ENCODE results near the gene LEUTX.
A peak's percentile ranks its signal among the peaks of the same experiment; 100 is the strongest.

LEUTX gene

GRCh38 chr19:39820696-39821095 is 42.0 kb downstream of the LEUTX start:
- Histone ChIP-seq H3K27ac (no peak overlapping the region), H3K4me3 (no peak overlapping the region)
- TF ChIP-seq CTCF (IDR thresholded peaks at IDR 0.05): no peak
- no peak for DNase-seq (ENCODE audit: low spot score)

GRCh38 chr19:39823686-39824085 is 45.0 kb downstream of the LEUTX start:
- Histone ChIP-seq H3K4me3 (peak overlapping the region; percentile 86), H3K27ac (no peak overlapping the region)
- no peak for DNase-seq (ENCODE audit: low spot score)
- no peak for TF ChIP-seq CTCF (IDR thresholded peaks at IDR 0.05)

- Histone ChIP-seq H3K27ac (peak overlapping the region; percentile 21 to 81), H3K4me3 (peak overlapping the region; percentile 86)
- peak; percentile 94 for DNase-seq (ENCODE audit: low spot score)
- no peak for TF ChIP-seq CTCF (IDR thresholded peaks at IDR 0.05)
Observed at GRCh38 chr19:39824143-39825092, 45.8 kb downstream of the LEUTX start.

- no peak for TF ChIP-seq CTCF (IDR thresholded peaks at IDR 0.05)
- no peak for DNase-seq (ENCODE audit: low spot score)
- peak overlapping the region; percentile 21 to 67 for H3K27ac ChIP-seq
- peak overlapping the region; percentile 5 for H3K4me3 ChIP-seq
Observed at GRCh38 chr19:39825093-39825463, 46.4 kb downstream of the LEUTX start.

- no peak for DNase-seq (ENCODE audit: low spot score)
- TF ChIP-seq CTCF (IDR thresholded peaks at IDR 0.05): no peak
- no peak overlapping the region for H3K27ac ChIP-seq
- H3K4me3 ChIP-seq: no peak overlapping the region
Observed at GRCh38 chr19:39825531-39826076, 47.0 kb downstream of the LEUTX start.

GRCh38 chr19:39826311-39826945 is 47.8 kb downstream of the LEUTX start:
- Histone ChIP-seq H3K4me3 (no peak overlapping the region), H3K27ac (no peak overlapping the region)
- no peak for DNase-seq (ENCODE audit: low spot score)
- TF ChIP-seq CTCF (IDR thresholded peaks at IDR 0.05): no peak
